GM18508 (cell line): ENCODE data around the gene ZNF624.

Experiments used
- ATAC-seq: cut with Tn5 transposase; IDR thresholded peaks from one replicate; pipeline ENCODE4 v1.9.1; 2021; ENCODE audit warnings: moderate number of reproducible peaks; ENCODE audit not compliant: insufficient read depth, unreplicated experiment

ZNF624 gene

GRCh38 chr17:16599537-16599936 is 54.1 kb downstream of the ZNF624 start:
- no peak for ATAC-seq

DNA sequence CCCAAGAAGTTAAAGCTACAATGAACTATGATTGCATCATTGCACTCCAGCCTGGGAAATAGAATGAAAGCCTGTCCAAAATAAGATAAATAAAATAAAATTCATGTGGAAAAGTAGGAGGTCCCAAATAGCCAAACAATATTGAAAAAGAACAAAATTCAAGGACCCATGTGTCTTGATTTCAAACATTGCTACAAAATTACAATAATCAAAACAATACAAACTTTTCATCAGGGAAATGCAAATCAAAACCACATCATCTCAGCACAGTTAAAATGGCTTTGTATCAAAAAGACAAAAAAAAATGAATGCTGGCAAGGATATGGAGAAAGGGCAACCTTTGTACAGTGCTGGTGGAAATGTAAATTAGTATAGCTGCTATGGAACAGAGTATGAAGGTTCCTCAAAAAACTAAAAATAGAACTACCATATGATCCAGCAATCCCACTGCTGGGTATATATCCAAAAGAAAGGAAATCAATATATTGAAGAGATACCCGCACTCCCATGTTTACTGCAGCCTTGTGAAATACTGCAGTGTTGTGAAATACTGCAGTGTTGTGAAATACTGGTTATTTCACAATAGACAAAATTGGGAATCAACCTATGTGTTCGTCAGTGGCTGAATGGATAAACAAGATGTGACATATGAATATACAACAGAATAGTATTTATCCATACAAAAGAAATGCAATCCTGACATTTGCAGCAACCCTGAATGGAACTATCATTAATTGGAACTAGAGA is 60.1 kb downstream of the ZNF624 start:
- ATAC-seq, result no peak

DNA sequence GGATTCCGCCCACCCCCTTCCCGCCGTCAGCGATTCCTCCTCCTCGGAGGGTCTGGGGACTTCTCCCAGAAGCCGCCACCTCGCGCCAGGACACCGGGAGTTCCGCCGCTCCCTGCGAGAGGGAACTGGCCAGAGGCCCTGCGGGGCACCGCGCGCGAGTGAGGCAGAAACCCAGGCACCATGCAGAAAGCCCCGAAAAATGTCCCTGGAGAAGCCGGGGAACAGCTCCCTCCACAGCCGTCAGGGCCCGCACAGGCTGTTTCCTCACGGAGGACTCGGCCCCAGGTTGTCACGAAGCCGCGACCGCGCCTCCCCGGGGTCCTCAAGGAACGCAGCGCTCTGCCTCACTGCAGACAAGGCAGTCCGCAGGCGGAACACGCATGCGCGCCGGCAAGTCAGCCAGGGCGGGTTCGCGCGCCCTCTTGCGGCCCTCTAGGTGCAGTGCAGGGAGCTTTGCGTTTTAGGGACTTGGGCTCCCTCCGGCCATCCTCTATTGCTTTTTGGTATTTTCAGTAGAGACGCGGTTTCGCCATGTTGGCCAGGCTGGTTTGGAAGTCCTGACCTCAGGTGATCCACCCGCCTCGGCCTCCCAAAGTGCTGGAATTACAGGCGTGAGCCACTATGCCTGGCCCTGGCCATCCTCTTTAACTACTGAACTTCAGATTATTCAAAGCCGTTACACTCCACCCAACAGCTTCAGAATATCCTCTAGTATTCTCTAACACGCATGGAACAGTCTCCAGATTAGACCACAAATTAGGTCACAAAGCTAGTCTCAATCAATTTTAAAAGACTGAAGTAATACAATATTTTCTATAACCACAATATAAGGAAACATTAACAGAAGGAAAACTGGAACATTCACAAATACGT is 64.3 kb downstream of the ZNF624 start:
- no peak for ATAC-seq

- no peak for ATAC-seq
Observed at GRCh38 chr17:16585796-16586195, 67.9 kb downstream of the ZNF624 start.

DNA sequence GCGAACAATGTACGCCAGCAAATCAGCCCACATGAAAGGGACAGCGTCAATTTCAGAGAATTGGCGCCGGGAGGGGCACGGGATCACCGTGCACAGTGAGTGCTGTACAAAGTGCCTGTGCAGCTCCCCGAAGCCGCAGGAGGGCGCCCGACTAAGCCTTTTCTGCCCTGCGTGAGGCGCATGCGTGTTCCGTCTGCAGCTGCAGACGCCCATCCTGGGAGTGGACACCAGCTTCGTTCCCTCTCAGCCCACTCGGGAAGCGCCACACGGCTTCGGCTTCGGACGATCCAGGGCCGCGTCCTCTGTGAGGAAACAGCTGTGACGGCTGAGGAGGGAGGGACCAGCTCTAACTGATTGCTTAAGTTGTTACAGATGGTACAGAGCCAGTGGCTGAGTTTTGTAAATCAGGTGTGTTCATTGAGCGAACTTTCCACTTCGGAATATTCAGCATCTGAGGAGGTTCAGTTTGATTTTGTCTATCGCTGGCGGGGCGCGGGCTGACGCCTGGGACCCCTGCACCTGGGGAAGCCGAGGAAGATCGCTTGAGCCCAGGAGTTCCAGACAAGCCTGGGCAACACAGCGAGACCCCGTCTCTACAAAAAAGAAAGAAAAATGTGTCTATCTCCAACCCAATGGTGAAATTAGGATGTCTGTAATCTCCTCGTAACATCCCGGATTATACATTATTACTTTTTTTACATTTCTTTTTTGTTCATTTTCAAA is 69.2 kb downstream of the ZNF624 start:
- no peak for ATAC-seq

GRCh38 chr17:16583781-16584180 is 69.9 kb downstream of the ZNF624 start:
- no peak for ATAC-seq

GRCh38 chr17:16573466-16573865 is 80.2 kb downstream of the ZNF624 start:
- ATAC-seq, result no peak
